Esophagus (tissue), 2 donors: ENCODE results near the gene KLK6. TPM values are rescaled to one million over a fixed set of nuclear protein-coding genes. Genes with fewer than 3 reads are reported as not detected.

Experiments
- H3K27ac ChIP-seq, 2 donors: one replicate each; pipeline ENCODE4 v1.5.1; 2013; ENCODE audit warnings: low read depth in 2 of 2, mild to moderate bottlenecking in 2 of 2, inconsistent platforms in 1 of 2, low read length in 1 of 2, moderate library complexity in 1 of 2
- H3K27me3 ChIP-seq, 2 donors: one replicate each; pipeline ENCODE4 v1.6.1; 2013; ENCODE audit warnings: low read length in 2 of 2, control low read depth in 1 of 2, mild to moderate bottlenecking in 1 of 2; ENCODE audit not compliant: insufficient read depth in 2 of 2, control insufficient read depth in 1 of 2
- H3K36me3 ChIP-seq, 2 donors: one replicate each; pipeline ENCODE4 v1.6.1; 2013; ENCODE audit warnings: low read length in 1 of 2; ENCODE audit not compliant: control insufficient read depth in 2 of 2, insufficient read depth in 2 of 2
- H3K4me1 ChIP-seq, 2 donors: one replicate each; pipeline ENCODE4 v1.6.1; 2013; ENCODE audit warnings: low read length in 1 of 2; ENCODE audit not compliant: control insufficient read depth in 2 of 2, insufficient read depth in 2 of 2
- H3K4me3 ChIP-seq, 2 donors: one replicate each; pipeline ENCODE4 v1.5.1; 2013; ENCODE audit warnings: low read length in 2 of 2, mild to moderate bottlenecking in 2 of 2, low read depth in 1 of 2, moderate library complexity in 1 of 2
- H3K9me3 ChIP-seq, 2 donors: one replicate each; pipeline ENCODE4 v1.6.1; 2013; ENCODE audit warnings: mild to moderate bottlenecking in 2 of 2, low read depth in 1 of 2, low read length in 1 of 2, moderate library complexity in 1 of 2; ENCODE audit not compliant: control insufficient read depth in 2 of 2, insufficient read depth in 1 of 2
- WGBS, 2 donors: extraction: QIAGEN DNeasy Blood & Tissue Kit; methylation state at CpG; one replicate each; pipeline ENCODE4 v1.1.7; 2013; 5-methylcytosine and 5-hydroxymethylcytosine counted together
- polyA plus RNA-seq, 2 donors: library from polyadenylated mRNA; stranded (reverse); fragments of 200-250 nt; gene quantifications; one replicate each; pipeline ENCODE4 v1.2.3, GENCODE V29; 2013
- donor health status: healthy with polysubstance abuse.
- donor health status: Bipolar disorder and iron deficiency.

The KLK6 gene
- polyA plus RNA-seq, 2 donors, result 32.8 to 64.6 TPM

DNA sequence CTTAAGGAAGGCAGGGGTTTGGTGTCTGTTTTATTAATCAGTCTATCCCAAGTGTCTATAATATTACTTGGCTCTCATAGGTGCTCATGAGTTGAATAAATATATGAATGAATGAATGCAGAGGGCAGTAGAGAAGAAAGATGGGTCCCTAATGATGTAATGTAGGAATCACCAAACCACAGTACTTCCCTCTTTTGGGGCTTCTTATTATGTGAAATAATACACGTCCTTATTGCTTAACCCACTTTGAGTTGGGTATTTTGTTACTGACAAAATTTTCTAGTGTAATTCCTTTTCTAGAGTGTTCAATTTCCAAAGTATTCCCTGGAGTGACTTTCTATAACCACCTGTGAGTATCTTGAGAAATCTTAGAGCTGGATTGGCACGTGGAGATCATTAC, 29.8 kb downstream of the KLK6 start:
- Histone ChIP-seq H3K9me3 (no peaks in the 10 kb centered on the region), H3K36me3 (no peaks in the 10 kb centered on the region), H3K27me3 (no peaks in the 10 kb centered on the region), H3K27ac (no peak overlapping the region), H3K4me1 (no peaks in the 10 kb centered on the region), H3K4me3 (no peak overlapping the region)
- 67 to 83% methylated on average over 2 of the region's 2 CpGs for WGBS, 2 donors

DNA sequence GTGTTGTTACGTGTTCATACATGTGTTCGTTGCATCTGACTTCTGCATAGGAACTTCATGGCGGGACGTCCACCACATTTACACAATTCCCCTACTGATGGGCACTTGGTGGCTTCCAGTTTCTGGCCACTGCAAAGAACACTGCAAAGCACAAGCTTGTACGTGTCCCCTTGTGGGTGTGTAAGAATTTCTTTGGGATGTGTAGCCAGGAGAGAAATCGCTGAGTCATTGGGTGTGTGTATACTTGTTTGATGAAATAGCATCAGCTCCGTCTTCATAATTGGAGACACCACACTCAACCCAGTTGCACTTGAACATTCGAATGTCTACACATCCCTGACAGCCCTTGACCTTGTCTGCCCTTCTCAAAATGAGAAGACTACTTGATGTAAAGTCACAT, 35.8 kb downstream of the KLK6 start:
- no peaks in the 10 kb centered on the region for H3K36me3 ChIP-seq
- H3K27me3 ChIP-seq, result no peaks in the 10 kb centered on the region
- H3K4me1 ChIP-seq, result no peaks in the 10 kb centered on the region
- no peaks in the 10 kb centered on the region for H3K9me3 ChIP-seq
- H3K27ac ChIP-seq, result peak overlapping the region; percentile 66 to 85
- H3K4me3 ChIP-seq, result no peak overlapping the region
- 44 to 56% methylated on average over 8 of the region's 8 CpGs for WGBS, 2 donors

DNA sequence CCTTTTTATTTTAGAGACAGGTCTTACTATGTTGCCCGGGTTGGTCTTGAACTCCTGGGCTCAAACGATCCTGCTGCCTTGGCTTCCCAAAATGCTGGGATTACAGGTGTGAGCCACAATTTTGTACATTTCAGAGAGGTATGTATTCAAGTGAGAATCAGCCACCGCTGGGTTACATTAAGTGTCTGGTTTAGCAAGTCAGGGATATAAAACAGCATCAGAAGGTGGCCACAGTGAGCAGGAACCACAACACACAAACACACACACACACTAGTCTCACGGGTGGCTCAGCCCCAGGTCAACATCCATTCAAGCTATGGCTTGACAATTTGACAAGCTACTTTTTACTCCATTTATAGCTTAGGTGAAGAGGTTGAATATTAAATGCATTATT, 36.7 kb downstream of the KLK6 start:
- H3K36me3 ChIP-seq, result no peaks in the 10 kb centered on the region
- 41 to 47% methylated on average over 4 of the region's 4 CpGs for WGBS, 2 donors
- no peak overlapping the region for H3K4me3 ChIP-seq
- H3K27me3 ChIP-seq, result no peaks in the 10 kb centered on the region
- H3K9me3 ChIP-seq, result no peaks in the 10 kb centered on the region
- peak overlapping the region; percentile 66 to 94 for H3K27ac ChIP-seq
- H3K4me1 ChIP-seq, result no peaks in the 10 kb centered on the region

DNA sequence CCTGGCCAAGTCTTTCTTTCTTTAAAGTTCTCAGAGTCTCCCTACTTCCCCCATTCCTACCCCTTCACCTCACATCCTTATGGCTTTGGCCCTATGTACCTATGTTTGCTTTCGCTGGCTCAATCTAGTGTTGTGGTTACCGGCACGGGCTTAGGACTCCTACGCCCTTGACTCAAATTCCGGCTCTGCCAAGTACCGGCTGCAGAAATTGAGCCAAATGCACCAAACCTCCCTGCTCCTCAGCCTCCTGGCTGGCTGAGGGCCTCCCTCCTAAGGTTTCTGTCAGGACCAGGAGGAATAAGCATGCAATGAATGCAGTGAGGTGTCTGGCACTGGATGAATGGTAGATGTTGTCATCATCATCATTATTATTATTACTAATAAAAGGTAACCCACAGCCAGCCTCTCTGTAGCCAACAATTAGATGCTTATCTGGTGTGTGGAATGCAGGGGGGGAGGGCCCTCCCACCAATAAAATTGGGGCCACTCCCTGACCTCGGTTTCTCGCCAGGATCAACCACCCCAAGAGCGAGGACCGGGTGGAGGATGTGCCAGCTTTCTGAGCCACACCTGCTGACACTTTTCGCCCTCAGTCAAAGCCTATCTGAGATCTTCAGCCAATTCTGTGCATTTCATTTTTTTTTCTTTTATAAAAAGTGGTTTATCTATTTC, 37.2 kb downstream of the KLK6 start:
- Histone ChIP-seq H3K27me3 (no peaks in the 10 kb centered on the region), H3K4me3 (no peak overlapping the region), H3K4me1 (no peaks in the 10 kb centered on the region), H3K27ac (peak overlapping the region; percentile 66 to 94), H3K9me3 (no peaks in the 10 kb centered on the region), H3K36me3 (no peaks in the 10 kb centered on the region)
- 44 to 48% methylated on average over 11 of the region's 11 CpGs for WGBS, 2 donors

DNA sequence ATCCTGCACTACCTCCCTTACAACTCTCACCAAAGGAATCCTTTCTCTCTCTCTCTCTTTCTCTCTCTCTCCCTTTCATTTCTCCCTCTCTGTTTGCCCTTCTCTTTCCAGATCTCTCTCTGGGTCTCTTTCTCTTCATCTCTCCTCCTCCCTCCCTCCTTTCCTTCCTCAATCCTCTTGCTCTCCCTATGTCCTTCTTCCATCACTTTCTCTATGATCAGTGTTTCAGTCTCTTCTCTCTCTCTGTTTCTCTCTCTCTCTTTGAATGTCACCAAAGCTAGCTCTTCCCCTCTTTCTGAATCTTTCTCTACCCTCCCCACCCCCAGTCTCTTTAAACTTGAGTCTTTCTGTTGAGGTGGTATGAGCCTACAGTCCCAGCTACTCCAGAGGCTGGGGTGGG, 38.4 kb downstream of the KLK6 start:
- no peaks in the 10 kb centered on the region for H3K9me3 ChIP-seq
- no peaks in the 10 kb centered on the region for H3K4me1 ChIP-seq
- no peak overlapping the region for H3K27ac ChIP-seq
- no peaks in the 10 kb centered on the region for H3K36me3 ChIP-seq
- H3K4me3 ChIP-seq, result no peak overlapping the region
- H3K27me3 ChIP-seq, result no peaks in the 10 kb centered on the region

DNA sequence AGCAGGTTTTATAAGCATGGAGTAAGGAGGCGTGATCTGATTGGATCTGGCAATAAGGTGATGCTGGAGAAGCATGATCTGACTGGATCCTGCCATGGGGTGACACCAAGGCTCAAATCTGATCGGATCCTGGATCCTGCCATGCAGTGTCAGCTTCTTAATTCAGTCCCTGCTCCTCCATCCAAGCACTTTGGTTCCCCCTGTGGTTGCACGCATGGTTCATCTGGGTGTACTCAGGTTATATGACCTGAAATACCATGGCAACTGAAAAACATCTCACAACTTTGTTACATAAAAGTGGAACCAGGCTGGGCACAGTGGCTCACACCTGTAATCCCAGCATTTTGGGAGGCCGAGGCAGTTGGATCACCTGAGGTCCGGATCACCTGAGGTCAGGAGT, 40.6 kb downstream of the KLK6 start:
- Histone ChIP-seq H3K4me3 (no peak overlapping the region), H3K27ac (no peak overlapping the region), H3K36me3 (no peaks in the 10 kb centered on the region), H3K4me1 (no peaks in the 10 kb centered on the region), H3K9me3 (no peaks in the 10 kb centered on the region), H3K27me3 (no peaks in the 10 kb centered on the region)
- WGBS, 2 donors, result 60% methylated on average over 5 of the region's 5 CpGs

DNA sequence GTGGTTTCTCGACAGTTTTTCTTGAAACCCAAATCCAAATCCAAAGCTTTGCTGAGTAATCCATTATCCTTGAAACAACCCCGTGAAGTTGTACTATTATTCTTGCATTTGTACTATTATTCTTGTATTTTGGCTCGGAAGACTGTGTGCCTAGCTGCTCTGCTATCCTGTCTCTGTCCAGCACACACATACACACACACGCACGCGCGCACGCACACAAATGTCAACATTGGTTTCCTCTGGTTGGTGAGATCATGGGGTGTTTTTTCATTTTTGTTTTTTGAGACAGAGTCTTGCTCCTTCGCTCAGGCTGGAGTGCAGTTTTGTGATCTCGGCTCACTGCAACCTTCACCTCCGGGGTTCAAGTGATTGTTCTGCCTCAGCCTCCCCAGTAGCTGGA, 43.2 kb downstream of the KLK6 start:
- Histone ChIP-seq H3K27ac (no peak overlapping the region), H3K36me3 (no peaks in the 10 kb centered on the region), H3K9me3 (no peaks in the 10 kb centered on the region), H3K4me1 (no peaks in the 10 kb centered on the region), H3K4me3 (no peak overlapping the region), H3K27me3 (no peaks in the 10 kb centered on the region)
- 76 to 80% methylated on average over 11 of the region's 11 CpGs for WGBS, 2 donors

DNA sequence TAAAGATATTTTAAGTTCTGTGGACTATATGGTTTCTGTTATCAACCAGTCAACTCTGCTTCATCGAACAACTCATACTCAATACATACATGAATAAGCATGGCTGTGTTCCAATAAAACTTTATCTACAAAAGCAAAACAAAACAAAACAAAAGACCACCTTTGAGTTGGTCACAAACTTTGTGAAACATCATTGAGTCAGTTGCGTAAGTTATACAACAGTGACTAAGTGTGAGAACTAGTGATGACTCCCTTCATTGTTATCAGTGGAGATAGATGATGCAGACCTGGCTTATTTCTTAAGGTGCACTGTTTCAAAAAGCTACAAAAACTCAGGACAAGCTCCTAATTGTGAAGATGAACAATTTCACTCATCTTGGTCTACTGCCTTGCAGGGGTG, 43.7 kb downstream of the KLK6 start:
- Histone ChIP-seq H3K27ac (no peak overlapping the region), H3K27me3 (no peaks in the 10 kb centered on the region), H3K4me1 (no peaks in the 10 kb centered on the region), H3K36me3 (no peaks in the 10 kb centered on the region), H3K4me3 (no peak overlapping the region), H3K9me3 (no peaks in the 10 kb centered on the region)
- WGBS, 2 donors, result 79 to 81% methylated on average over 2 of the region's 2 CpGs

DNA sequence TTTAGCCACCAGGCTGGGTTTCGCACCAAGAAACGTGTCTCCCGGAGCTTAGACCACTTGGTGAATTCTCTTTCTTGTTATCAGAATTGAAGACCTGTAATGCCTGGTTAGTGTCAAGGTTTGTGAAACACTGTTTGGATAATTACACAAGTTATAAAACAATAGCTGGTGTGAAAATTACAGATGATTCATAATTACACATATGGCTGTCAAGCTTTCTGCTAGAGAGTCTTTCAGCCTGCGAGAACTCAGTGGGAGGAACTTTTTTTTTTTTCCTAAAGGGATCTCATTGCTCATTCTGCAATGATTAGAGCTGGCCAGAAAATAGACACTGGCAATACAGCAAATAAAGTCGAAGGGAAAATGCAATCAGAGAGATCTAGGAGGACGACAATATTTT, 44.8 kb downstream of the KLK6 start:
- H3K27me3 ChIP-seq, result no peaks in the 10 kb centered on the region
- H3K27ac ChIP-seq, result no peak overlapping the region
- WGBS, 2 donors, result 55 to 61% methylated on average over 6 of the region's 6 CpGs
- H3K36me3 ChIP-seq, result no peaks in the 10 kb centered on the region
- H3K9me3 ChIP-seq, result no peaks in the 10 kb centered on the region
- H3K4me1 ChIP-seq, result no peaks in the 10 kb centered on the region
- no peak overlapping the region for H3K4me3 ChIP-seq

DNA sequence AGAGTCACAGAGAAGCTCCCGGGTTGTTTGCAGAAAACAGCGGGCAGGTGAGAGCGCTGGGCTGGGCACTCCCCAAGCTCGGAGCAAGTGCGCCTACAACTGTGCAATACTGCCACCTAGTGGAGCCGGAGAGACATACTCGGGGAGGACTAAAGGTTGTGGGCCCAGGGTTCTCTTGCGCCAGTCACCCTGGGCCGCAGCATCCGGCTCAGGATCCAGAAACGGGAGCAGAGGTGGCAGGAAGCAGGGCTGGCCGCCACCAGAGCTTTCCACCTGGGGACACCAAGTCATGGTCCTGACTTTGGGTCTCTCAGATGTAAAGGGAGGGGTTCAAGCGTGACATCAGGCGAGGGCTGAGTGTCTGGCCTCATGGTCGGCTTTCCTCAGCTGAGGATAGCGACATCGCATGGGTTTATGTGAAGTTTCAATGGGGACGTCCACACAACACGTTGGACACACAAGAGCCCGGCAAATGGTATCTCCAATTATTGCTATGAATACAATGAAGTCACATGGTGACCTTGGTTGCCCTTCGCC, 47.0 kb downstream of the KLK6 start:
- no peaks in the 10 kb centered on the region for H3K27me3 ChIP-seq
- WGBS, 2 donors, result 28 to 31% methylated on average over 21 of the region's 21 CpGs
- no peaks in the 10 kb centered on the region for H3K4me1 ChIP-seq
- H3K9me3 ChIP-seq, result no peaks in the 10 kb centered on the region
- no peak overlapping the region for H3K27ac ChIP-seq
- H3K36me3 ChIP-seq, result no peaks in the 10 kb centered on the region
- H3K4me3 ChIP-seq, result no peak overlapping the region
